Parathyroid adenoma (tissue), 2 donors: Measurements from ENCODE around the gene PTPRD.

Experiments
- H2AFZ ChIP-seq: fragments of 300-600 bp; sonication (generic); one replicate; pipeline ENCODE4 v1.7.0; 2017; ENCODE audit warnings: antibody characterized with exemption, mild to moderate bottlenecking
- H3K27ac ChIP-seq: fragments of 300-600 bp; sonication (generic); one replicate; pipeline ENCODE4 v1.7.0; 2017
- H3K27me3 ChIP-seq: fragments of 300-600 bp; sonication (generic); one replicate; pipeline ENCODE4 v1.7.0; 2017; ENCODE audit warnings: low read length; ENCODE audit not compliant: control insufficient read depth, insufficient read depth
- H3K36me3 ChIP-seq: fragments of 300-600 bp; sonication (generic); one replicate; pipeline ENCODE4 v1.7.0; 2017; ENCODE audit warnings: low read length; ENCODE audit not compliant: control insufficient read depth, insufficient read depth
- H3K4me1 ChIP-seq: fragments of 300-600 bp; sonication (generic); one replicate; pipeline ENCODE4 v1.7.0; 2017; ENCODE audit warnings: control low read depth
- H3K4me2 ChIP-seq: fragments of 300-600 bp; sonication (generic); one replicate; pipeline ENCODE4 v1.7.0; 2017; ENCODE audit warnings: low read length
- H3K4me3 ChIP-seq: fragments of 300-600 bp; sonication (generic); one replicate; pipeline ENCODE4 v1.7.0; 2017; ENCODE audit warnings: low read depth, low read length
- H3K79me2 ChIP-seq: fragments of 300-600 bp; sonication (generic); one replicate; pipeline ENCODE4 v1.7.0; 2017; ENCODE audit warnings: control low read depth
- H3K9ac ChIP-seq: fragments of 300-600 bp; sonication (generic); one replicate; pipeline ENCODE4 v1.7.0; 2017; ENCODE audit warnings: mild to moderate bottlenecking
- H3K9me3 ChIP-seq: fragments of 300-600 bp; sonication (generic); one replicate; pipeline ENCODE4 v1.7.0; 2017; ENCODE audit warnings: low read length; ENCODE audit not compliant: control insufficient read depth
- TF ChIP-seq, protein P1 (sequence below): fragments of 300-600 bp; sonication (generic); IDR thresholded peaks from one replicate; pipeline ENCODE4 v1.7.0; 2017; ENCODE audit warnings: antibody characterized with exemption, mild to moderate bottlenecking
- donor health status: primary hyperparathyroidism.

PTPRD gene

GRCh38 chr9:9792144-9792857, 820.5 kb downstream of the PTPRD start:
- Histone ChIP-seq H2AFZ (no peak overlapping the region), H3K79me2 (no peaks in the 10 kb centered on the region), H3K9ac (no peak overlapping the region)

DNA sequence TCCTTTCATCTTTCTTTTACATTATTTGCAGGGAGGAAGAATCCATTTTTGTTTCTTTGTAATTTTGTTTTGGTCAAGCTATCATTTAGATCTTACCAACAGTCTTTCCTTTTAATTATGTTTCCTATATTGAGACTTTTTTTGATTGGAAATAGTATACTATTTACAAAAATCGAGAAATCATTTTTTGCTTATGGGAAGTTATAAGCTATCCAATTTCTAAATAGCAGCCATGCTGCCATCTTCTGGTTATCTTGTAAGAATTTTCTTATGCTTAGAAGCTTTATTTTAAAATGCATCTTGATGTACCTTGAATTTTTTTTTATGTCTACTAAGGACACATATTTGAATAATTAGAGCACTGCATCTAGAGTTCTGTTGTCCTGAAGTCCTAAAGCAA, 821.2 kb downstream of the PTPRD start:
- H3K4me3 ChIP-seq, result no peak overlapping the region
- H3K27me3 ChIP-seq, result no peaks in the 10 kb centered on the region
- no peak overlapping the region for H2AFZ ChIP-seq
- no peak overlapping the region for H3K9ac ChIP-seq
- no peaks in the 10 kb centered on the region for H3K4me1 ChIP-seq
- H3K4me2 ChIP-seq, result no peak overlapping the region
- H3K27ac ChIP-seq, result no peak overlapping the region
- H3K9me3 ChIP-seq, result no peaks in the 10 kb centered on the region
- H3K79me2 ChIP-seq, result no peaks in the 10 kb centered on the region
- H3K36me3 ChIP-seq, result no peaks in the 10 kb centered on the region
- TF ChIP-seq, protein P1, sequence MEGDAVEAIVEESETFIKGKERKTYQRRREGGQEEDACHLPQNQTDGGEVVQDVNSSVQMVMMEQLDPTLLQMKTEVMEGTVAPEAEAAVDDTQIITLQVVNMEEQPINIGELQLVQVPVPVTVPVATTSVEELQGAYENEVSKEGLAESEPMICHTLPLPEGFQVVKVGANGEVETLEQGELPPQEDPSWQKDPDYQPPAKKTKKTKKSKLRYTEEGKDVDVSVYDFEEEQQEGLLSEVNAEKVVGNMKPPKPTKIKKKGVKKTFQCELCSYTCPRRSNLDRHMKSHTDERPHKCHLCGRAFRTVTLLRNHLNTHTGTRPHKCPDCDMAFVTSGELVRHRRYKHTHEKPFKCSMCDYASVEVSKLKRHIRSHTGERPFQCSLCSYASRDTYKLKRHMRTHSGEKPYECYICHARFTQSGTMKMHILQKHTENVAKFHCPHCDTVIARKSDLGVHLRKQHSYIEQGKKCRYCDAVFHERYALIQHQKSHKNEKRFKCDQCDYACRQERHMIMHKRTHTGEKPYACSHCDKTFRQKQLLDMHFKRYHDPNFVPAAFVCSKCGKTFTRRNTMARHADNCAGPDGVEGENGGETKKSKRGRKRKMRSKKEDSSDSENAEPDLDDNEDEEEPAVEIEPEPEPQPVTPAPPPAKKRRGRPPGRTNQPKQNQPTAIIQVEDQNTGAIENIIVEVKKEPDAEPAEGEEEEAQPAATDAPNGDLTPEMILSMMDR, result peak; percentile 10

More at GRCh38 chr9:9792144-9792857, 820.5 kb downstream of the PTPRD start:
- H3K27me3 ChIP-seq, result no peaks in the 10 kb centered on the region
- H3K4me2 ChIP-seq, result no peak overlapping the region
- no peaks in the 10 kb centered on the region for H3K4me1 ChIP-seq
- H3K9me3 ChIP-seq, result no peaks in the 10 kb centered on the region
- no peak overlapping the region for H3K27ac ChIP-seq
- H3K4me3 ChIP-seq, result no peak overlapping the region
- TF ChIP-seq, protein P1, result no peak
- H3K36me3 ChIP-seq, result no peaks in the 10 kb centered on the region

- H3K79me2 ChIP-seq, result no peaks in the 10 kb centered on the region
Measured at GRCh38 chr9:9790216-9790872, 822.5 kb downstream of the PTPRD start.

DNA sequence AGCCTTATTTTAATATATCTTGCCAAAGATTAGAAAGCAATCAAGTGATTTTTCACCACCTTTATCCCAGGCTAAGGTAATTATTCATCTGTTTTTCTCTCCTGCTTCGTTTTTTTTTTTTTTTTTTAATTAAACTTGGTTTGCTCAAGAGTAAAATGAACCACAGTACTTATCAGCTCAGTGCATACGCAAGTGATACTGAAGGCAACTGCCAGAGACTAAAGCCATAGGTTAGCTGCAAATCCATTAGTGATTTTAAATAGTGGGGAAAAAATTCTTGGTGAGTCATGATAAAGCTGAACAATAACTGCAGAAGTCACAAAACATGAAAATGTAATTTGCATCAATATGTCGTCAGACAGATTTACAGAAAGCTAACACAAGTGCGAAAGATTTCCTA, 829.1 kb downstream of the PTPRD start:
- no peaks in the 10 kb centered on the region for H3K27me3 ChIP-seq
- no peaks in the 10 kb centered on the region for H3K9me3 ChIP-seq
- no peaks in the 10 kb centered on the region for H3K36me3 ChIP-seq
- H2AFZ ChIP-seq, result no peak overlapping the region
- TF ChIP-seq, protein P1, result no peak
- H3K9ac ChIP-seq, result no peak overlapping the region
- H3K79me2 ChIP-seq, result no peaks in the 10 kb centered on the region
- H3K27ac ChIP-seq, result no peak overlapping the region
- no peak overlapping the region for H3K4me2 ChIP-seq
- H3K4me3 ChIP-seq, result no peak overlapping the region
- H3K4me1 ChIP-seq, result no peaks in the 10 kb centered on the region

More at GRCh38 chr9:9790216-9790872, 822.5 kb downstream of the PTPRD start:
- Histone ChIP-seq H2AFZ (no peak overlapping the region), H3K9me3 (no peaks in the 10 kb centered on the region), H3K4me1 (no peaks in the 10 kb centered on the region), H3K36me3 (no peaks in the 10 kb centered on the region), H3K4me2 (peak overlapping the region; percentile 21), H3K9ac (no peak overlapping the region), H3K27me3 (no peaks in the 10 kb centered on the region), H3K27ac (no peak overlapping the region), H3K4me3 (no peak overlapping the region)
- TF ChIP-seq, protein P1, result peak; percentile 67
